Subcutaneous adipose tissue (tissue), 4 donors: ENCODE data around the gene OSBPL6. TPM values are rescaled to one million over a fixed set of nuclear protein-coding genes. Genes with fewer than 3 reads are reported as not detected.

Experiments
- CTCF ChIP-seq: fragments of 450-650 bp; IDR thresholded peaks from one replicate; pipeline ENCODE4 v1.5.1; 2016; ENCODE audit warnings: low read depth, mild to moderate bottlenecking, control low read depth, antibody characterized with exemption, moderate library complexity
- total RNA-seq, 4 donors: library from RNA; depleted of rRNA; stranded (reverse); fragments of >200 nt; gene quantifications; one replicate each; pipeline ENCODE4 v1.1.0, GENCODE V29; 2016

Gene OSBPL6
- total RNA-seq, 4 donors from 2014 or later = 0.68 to 2.1 (median 1.7) TPM

DNA sequence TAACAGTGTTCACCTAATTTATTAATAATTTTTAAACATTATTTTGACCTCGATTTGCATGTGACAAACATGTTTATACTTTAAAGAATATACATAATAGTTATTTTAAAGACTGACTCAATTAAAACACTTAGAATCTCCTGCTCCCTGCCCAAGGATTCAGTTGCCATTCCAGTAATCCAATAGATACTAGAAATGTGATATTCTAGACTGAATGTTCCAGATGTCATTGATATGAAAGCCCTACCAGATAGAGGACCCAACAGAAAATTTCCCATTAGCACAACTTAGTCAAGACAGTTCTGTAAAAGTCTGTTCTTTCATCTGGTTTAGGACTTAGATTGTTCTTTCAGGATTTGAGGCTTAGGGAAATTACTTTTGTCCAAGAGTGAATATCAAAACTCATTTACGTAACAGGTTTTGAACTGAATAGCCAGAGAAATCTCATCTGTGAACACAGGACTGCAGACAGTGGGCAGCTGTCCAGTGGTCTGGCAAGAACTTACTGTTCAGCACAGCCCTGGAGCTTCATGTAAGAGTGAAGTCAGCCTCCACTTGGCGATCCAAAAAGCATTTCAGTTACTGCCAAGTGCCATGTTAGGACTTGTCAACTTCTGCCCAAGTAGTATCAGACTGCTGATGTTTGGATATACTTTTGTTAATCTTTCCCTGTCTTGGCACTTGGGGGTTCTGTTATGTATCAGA is 77.5 kb downstream of the OSBPL6 start:
- no peak for TF ChIP-seq CTCF

DNA sequence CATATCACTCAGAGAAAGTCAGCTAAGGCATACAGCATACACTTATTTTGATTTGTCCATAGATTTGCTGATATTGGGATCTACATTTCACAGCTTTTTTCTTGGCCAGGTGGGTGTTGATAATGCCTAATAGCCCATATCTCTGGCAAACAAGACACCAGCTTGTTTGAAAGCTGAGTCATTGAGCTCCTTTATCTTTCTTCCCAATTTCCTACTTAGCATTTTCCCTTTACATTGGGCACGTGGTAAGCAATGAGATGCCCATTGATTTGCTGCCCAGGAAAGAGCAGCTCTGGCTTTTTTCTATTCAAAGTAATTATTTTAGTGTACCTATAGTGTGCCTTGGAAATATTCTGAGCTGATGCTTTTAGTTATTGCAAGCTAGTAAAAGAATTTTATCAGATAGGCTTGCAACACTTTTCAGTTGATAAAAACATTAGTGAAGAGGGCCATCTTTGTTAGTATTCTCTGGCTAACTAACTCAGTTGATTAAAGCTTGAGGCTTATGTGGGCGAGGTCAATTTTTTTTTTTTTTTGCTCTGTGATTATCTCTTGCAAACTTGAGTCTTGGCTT is 79.6 kb downstream of the OSBPL6 start:
- no peak for TF ChIP-seq CTCF

- TF ChIP-seq CTCF = no peak
These were observed 81.3 kb downstream of the OSBPL6 start for GRCh38 chr2:178275600-178275999.

DNA sequence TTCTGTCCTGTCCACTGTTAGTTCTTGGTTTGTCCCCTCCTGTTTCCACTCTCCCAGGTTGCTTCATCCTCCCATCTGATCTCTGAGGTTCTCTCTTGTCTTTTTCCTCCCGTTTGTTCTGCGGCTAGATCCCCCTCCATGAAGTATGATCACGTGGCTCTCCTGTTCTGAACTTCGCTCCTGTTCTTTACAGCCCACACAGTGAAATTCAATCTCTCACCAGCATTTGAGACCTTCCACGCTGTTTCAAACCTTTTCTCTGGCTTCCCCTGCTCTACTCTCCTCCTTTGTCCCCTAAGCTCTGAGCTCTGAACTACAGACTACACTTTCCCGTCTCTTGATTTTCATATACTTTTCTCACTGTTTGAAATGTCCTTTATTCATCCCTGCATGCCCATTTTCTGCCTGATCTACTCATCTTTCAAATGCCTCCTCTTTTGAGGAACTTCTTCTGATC is 83.5 kb downstream of the OSBPL6 start:
- TF ChIP-seq CTCF = no peak

DNA sequence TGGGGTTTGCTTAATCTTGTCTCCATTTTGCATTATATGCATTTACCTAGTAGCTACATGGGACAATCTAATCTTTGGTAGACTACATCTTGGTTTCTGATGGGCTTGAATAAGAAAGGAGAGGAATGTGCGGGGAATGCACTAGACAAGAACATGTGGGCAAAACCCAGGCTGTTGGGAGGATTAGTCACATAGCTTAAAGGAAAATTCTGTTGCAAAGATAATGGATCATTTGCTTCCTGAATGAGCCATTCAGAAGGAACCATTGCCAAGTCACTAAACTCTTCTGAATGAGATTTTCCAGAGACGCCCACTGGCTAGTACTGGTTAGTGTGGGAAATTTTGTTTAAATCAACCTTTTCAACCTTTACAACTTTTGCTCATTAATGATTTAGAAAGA is 84.8 kb downstream of the OSBPL6 start:
- no peak for TF ChIP-seq CTCF

- TF ChIP-seq CTCF = no peak
These were observed 85.3 kb downstream of the OSBPL6 start for GRCh38 chr2:178279636-178280035.

- TF ChIP-seq CTCF = no peak
These were observed 86.0 kb downstream of the OSBPL6 start for GRCh38 chr2:178280244-178280852.
